ENCODE results near the gene TUBA3C. TPM values are rescaled to one million over a fixed set of nuclear protein-coding genes. Genes with fewer than 3 reads are reported as not detected.

The TUBA3C gene
- total RNA-seq, 2 donors from 2014 or later: not detected

DNA sequence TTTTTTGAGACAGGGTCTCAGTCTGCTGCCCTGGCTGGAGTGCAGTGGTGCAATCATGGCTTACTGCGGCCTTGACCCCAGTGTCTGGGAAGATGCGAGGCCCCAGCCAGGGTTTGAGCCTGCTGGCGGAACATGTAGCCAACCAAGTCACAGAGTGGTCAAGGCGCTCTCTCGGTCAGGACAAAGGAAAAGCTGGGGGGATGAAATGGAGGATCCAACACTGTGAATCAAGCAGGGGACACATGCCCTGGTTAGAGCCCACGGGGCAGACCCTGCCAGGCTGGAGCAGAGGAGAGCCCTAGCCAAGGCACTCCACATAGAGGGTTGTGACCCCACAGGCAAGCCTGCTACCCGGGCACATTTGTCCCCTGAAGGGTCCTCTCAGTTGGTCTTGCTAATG is 10.1 kb downstream of the TUBA3C start:
- H3K27ac ChIP-seq: no peak overlapping the region
- no peak for TF ChIP-seq CTCF (IDR thresholded peaks at IDR 0.05)
- H3K9me3 ChIP-seq: no peaks in the 10 kb centered on the region
- no peaks in the 10 kb centered on the region for H3K36me3 ChIP-seq
- H3K4me3 ChIP-seq: no peak overlapping the region
- no peaks in the 10 kb centered on the region for H3K4me1 ChIP-seq
- no peak overlapping the region for H3K9ac ChIP-seq (ENCODE audit: low read depth in 2 of 2, low read length in 2 of 2)
- no peak for DNase-seq
- no peaks in the 10 kb centered on the region for H3K27me3 ChIP-seq
- intact Hi-C loops (cut with DNase I): no loop called here

DNA sequence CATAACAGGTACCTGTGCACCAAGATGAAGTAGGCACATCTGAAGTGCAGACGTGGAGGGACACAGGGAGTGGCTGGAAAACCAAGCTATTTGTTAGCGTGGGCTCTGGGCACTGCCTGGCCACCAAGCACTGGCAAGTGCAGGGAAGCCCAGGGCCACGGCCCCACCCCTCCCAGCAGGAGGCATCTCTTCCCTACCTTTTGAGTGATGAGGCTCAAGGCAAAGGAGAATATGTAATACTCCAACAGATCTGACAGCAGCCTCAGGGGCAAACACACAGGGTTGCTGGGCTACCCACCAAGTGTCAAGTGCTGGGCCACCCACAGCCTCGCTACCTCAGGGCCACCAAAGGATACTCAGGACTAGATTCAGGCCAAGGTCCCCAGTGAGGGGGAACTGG is 11.6 kb downstream of the TUBA3C start:
- H3K4me1 ChIP-seq: no peaks in the 10 kb centered on the region
- H3K27ac ChIP-seq: no peak overlapping the region
- no peaks in the 10 kb centered on the region for H3K9me3 ChIP-seq
- H3K9ac ChIP-seq (ENCODE audit: low read depth in 2 of 2, low read length in 2 of 2): no peak overlapping the region
- DNase-seq: no peak
- TF ChIP-seq CTCF (IDR thresholded peaks at IDR 0.05): no peak
- intact Hi-C loops (cut with DNase I): no loop called here
- no peaks in the 10 kb centered on the region for H3K27me3 ChIP-seq
- H3K4me3 ChIP-seq: no peak overlapping the region
- no peaks in the 10 kb centered on the region for H3K36me3 ChIP-seq

GRCh38 chr13:19169496-19169895 is 12.1 kb downstream of the TUBA3C start:
- TF ChIP-seq CTCF (IDR thresholded peaks at IDR 0.05): no peak
- Histone ChIP-seq H3K4me1 (no peaks in the 10 kb centered on the region), H3K27me3 (no peaks in the 10 kb centered on the region), H3K9me3 (no peaks in the 10 kb centered on the region), H3K27ac (no peak overlapping the region), H3K4me3 (no peak overlapping the region), H3K9ac (ENCODE audit: low read depth in 2 of 2, low read length in 2 of 2) (no peak overlapping the region), H3K36me3 (no peaks in the 10 kb centered on the region)
- intact Hi-C loops (cut with DNase I): no loop called here
- DNase-seq: no peak

DNA sequence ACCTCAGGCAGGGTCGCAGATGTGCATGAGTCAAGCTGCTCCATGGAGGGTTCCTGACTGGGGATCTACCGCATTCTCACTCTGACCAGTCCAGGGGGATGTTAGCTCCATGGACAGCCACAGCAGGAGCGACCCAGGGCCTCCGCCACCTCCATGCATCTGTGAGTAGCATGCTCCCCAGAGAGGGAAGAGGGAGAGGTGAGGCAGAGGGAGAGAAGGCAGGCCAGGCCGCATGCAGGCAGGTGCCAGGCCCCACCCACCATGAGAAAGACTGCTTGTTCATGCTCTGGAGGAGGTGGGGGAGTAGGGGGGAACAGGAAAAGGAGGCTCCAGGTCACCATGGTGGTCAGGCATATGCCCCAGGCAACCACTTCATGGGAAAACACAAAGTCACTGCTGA is 20.3 kb downstream of the TUBA3C start:
- no peaks in the 10 kb centered on the region for H3K4me1 ChIP-seq
- intact Hi-C loops (cut with DNase I): no loop called here
- H3K4me3 ChIP-seq: no peak overlapping the region
- TF ChIP-seq CTCF (IDR thresholded peaks at IDR 0.05): no peak
- no peaks in the 10 kb centered on the region for H3K36me3 ChIP-seq
- no peaks in the 10 kb centered on the region for H3K9me3 ChIP-seq
- H3K9ac ChIP-seq (ENCODE audit: low read depth in 2 of 2, low read length in 2 of 2): no peak overlapping the region
- no peak for DNase-seq
- H3K27ac ChIP-seq: no peak overlapping the region
- H3K27me3 ChIP-seq: no peaks in the 10 kb centered on the region

DNA sequence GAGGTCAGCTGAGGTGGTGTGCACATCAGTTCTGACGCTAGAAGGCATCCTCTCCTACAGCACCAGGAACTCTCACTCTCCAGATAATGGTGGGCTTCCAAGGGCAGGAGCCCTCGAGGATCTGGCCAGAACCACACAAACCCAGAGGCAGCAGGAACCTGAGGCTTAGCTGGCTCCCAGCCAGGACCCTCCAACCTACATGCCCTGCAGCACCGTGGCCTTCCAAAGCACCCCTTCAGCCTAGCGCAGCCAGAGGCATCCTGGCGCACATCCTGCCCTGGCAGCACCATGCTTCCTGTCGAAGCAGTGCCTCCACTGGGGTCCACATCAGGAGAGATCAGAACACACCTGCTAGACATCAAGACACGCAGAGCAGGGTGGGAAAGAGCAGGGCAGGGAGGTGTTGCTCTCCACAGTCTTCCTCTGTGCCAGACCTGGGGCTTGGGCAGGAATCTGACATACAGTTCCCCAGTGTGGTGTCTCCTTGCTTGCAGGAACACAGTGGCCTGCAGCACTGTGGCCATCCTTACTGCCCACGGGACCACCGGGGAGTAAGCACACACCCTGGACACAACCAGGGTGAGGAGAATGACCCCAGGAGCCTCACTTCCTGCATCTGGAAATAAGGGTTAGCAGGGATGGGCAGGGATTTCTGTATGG is 21.7 kb downstream of the TUBA3C start:
- no peak for DNase-seq
- no peaks in the 10 kb centered on the region for H3K4me1 ChIP-seq
- H3K36me3 ChIP-seq: no peaks in the 10 kb centered on the region
- H3K9ac ChIP-seq (ENCODE audit: low read depth in 2 of 2, low read length in 2 of 2): no peak overlapping the region
- no peak for TF ChIP-seq CTCF (IDR thresholded peaks at IDR 0.05)
- intact Hi-C loops (cut with DNase I): no loop called here
- no peak overlapping the region for H3K27ac ChIP-seq
- H3K9me3 ChIP-seq: no peaks in the 10 kb centered on the region
- H3K27me3 ChIP-seq: no peaks in the 10 kb centered on the region
- no peak overlapping the region for H3K4me3 ChIP-seq

Measured in colonic mucosa (tissue), 4 donors.